Stimulated activated CD4-positive, alpha-beta T cell treated with anti-CD3 and anti-CD28 coated beads, Interleukin-12 subunit alpha, Interleukin-12 subunit beta, amount 100 ng/mL, for 4 hours (primary cell): ENCODE results near the gene TMEM163.
"Not testable (repeated sequence)": the region's sequence is repeated elsewhere in the genome, so short reads cannot be mapped to it uniquely, and the experiment has no call there.

Experiments
- DNase-seq: peaks from one replicate; pipeline ENCODE4 v3.0.0-alpha.2; 2020

Gene TMEM163

DNA sequence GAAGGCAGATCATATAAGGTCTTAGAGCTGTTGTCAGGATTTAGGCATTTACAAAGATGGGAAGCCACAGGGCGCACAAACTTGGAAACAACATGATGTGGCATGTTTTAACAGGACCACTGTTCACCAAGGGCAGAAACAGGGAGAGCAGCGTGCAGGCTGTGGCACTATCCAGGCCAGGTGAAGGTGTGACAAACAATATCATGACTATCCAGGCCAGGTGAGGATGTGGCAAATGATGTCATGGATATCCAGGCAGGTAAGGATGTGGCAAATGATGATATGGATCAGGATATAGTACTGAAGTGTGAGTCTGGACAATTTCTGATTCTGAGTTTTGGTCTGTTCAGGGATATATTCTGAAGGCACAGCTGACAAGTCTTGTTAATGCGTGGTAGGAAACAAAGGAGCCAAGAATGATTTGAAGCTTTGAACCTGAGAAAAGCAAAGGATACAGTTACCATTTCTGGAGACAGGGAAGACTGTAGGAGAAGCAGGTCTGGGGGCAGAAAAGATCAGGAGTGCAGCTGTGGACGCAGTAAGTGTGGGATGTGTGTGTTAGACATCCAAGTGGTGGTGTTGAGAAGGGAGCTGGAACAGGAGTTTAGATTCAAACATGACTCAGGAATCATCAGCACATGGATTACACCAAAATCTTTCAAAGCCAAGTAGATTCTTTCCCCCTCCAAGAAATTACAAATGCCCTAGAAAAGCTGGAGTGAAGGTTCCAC is 205.9 kb downstream of the TMEM163 start:
- DNase-seq: no peak

DNA sequence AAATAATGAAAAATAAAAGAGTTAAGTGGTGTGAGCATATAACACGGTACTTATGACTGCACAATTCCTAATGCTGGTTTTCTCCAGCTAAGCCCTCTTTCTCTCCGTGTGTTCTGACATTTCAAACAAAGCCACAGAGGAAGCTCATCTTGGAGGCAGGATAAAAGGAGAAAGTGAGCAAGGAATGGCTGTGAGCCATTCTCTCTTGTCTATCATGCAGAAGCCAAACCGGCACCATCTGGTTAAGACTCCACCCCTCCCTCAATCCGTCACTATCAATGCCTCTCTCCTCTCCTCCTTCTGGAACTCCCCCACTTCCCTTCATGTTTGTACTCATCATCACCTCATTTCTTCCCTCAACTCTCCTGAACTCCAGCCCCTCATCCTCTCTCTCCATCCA is 210.4 kb downstream of the TMEM163 start:
- DNase-seq: no peak

DNA sequence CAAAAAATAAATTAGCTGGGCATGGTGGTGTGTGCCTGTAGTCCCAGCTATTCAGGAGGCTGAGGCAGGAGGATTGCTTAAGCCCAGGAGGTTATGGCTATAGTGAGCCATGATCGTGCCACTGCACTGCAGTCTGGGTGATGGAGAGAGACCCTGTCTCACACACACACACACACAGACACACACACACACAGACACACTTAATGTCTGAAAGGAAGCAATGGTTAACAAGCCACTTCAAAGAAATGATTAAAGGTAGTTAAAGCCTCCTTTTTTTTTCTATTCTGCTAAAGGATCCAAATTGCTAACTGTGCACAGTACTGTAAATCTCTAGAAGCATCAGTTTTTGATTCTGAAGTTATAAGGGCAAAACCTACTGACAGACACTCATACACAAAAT is 211.1 kb downstream of the TMEM163 start:
- no peak for DNase-seq

DNA sequence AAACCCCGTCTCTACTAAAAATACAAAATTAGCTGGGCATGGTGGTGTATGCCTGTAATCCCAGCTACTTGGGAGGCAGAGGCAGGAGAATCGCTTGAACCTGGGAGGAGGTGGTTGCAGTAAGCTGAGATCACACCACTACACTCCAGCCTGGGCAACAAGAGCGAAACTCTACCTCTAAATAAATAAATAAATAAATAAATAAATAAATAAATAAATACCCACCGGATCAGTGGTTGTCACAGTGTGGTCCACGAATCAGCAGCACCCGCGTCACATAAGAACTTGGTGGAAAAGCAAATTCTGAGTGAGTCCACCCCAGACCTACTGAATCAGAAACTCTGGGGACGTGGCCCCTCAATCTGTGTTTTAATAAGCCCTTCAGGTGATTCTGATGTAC is 211.6 kb downstream of the TMEM163 start:
- not testable (repeated sequence) for DNase-seq

DNA sequence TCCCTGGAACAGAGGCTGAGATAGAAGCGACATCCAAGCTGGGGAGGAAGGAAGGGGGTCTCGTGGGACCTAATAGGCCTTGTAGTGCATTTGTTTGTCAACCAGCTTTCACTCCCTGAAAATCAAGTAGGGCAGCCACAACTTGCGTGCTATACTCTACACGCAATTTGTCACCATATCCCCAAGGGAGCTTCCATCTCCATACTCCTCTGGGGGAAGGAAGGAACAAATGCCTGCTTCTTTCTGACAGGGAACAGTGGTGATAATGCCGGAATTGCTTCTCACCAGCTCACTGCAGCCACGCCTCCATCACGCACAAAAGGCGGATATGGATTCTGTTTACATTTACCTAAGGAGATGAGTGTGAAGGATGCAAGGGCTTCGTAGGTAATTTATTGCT is 213.4 kb downstream of the TMEM163 start:
- DNase-seq: no peak

DNA sequence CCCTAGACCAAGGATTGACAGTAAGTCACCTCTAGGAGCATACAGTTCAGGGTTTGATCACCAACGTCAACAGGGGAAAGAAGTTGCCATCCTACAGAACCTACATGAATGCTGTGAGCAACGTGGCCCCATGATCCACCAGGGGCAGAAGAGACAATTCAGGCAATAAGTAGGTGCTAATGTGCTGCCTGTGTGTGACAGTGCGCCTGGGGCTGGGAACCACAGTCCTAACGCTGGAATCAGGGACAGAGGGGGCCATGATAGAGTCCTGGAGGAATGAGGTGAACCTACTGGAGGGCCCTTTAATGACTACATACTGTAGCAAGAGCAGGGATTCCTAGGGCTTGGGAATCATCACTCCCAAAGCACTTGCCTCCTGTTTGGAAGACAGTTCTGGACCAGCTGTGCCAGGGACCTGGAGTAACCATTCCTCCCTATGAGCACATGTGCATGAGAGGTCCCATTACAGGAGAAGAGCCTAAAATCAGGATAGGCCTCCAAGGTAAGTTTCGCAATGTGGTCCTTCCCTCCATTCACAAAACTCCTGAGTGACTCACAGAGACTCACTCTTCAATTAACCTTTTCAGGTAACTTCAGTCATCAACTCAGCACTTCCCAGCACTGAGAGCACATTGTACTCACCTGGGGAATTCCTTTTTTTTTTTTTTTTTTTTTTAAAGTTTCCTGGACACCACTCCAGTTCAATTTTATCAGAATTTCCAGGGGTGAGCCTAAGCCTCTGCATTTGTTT is 214.0 kb downstream of the TMEM163 start:
- no peak for DNase-seq

DNA sequence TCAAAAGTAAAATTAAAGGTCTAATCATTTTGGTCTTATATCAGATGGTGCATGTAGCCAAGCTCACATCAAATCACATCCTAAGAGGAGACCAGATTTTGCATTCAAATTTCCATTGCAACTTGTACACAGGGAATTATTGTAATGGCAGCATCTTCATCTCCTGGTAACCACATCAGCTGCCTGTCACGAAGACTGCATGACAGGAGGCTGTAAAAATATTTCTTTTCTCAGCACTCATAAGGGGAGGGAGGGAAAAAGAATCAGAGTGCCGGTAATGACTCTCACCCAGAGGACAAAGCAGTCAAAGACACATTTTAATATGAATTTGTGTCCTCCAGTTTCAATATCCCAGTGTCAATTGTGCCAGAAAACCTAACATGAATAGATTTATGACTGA is 216.7 kb downstream of the TMEM163 start:
- no peak for DNase-seq

DNA sequence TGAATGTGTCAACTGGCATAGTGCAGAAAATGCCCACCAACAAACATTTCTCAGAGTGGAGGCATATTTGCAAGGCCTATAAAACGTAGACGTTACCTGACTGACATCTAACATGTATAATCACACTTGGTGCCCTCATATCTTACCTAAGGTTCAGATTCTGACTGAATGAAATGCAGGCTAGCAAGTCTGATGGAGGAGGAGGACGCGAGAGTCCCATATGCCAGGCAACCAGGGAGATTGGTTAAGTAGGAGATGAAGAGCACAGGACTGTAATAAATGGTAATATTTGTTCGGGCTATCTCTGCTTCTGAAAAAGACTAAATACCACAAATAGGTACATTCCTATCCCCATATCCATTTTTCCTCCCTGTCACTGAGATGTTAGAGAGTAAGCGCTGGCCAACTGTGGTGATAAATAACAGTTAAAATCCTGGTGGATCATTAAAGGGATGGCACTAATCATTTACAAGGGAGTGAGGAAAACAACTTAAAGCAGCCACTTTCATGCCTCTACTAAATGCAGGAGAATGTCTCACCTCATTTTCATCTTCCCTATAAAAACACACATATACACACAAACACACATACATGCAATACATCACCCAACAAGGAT is 217.2 kb downstream of the TMEM163 start:
- DNase-seq: no peak

DNA sequence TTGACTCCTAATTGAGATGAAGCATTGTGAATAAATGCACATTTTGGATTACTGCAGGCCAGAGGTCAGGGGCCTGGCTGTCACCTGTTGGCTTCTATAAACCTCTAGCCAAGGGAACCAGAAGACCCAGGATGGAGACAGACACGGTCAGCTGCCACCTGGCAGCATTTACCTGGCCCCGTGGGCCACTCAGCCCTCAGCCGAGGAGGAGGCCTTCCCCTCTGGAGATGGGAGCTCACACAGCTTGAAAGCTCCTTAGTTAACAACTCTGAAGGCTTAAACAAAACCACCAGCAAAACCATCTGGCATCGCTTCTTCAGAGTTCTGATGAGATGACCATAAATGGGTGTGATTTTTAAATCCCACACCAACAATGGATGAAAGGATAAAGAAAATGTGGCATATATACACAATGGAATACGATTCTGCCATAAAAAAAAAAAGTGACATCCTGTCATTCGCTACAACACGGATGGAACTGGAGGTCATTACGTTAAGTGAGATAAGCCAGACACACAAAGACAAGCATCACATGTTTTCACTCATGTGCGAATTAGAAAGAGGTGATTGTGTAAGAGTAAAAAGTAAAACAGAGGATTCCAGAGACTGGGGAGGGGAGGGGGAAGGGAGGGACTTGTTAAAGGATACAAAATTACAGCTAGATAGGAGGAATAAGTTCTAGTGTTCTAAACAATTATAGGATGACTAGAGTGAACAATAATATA is 218.4 kb downstream of the TMEM163 start:
- no peak for DNase-seq

DNA sequence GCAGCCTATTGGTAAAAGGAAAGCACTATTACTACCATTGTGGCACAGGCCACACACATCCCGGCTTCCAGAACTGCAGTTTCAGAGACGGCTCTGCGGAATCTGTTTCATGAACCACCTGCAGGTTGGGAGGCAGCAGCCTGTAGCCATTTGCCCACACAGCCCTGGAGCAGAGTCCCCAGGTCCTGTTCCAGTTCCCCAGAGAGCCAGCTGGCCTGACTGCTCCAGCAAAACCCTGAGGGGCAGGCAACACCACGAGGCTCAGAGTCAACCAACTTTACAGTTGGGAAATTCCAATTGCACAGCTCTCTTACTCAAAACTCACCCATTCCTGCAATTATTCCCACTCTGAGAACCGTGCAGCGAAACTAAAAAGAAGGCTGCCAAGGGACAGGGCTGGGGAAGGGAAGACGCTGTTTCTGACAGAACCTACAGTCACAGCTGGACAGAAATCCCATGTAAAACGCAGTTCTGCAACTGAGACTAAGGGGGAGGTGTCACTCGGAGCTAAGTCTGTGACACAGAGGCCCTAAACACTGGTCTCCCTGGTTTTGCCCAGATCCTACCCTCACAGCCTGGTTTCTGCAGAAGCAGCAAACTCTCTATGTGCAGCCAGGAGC is 219.4 kb downstream of the TMEM163 start:
- no peak for DNase-seq

DNA sequence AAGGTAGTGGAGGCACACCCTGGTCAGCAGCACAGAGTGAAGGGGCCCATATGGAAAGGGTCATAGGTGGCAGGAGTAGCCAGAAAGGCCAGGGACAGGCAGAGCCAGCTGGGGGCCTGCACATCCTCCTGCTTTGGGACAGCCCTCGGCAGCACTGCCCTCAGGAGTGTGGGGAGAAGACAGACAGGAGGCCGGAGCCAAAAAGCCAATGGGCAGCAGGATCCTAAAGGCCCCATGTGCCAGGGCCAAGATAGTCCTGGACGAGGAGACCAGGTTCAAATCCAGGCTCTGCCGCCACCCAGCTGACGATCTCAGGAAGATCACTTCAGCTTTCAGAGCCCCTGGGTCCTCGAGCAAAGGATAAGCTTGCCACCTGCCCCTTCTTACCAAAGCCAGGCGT is 220.1 kb downstream of the TMEM163 start:
- no peak for DNase-seq

DNA sequence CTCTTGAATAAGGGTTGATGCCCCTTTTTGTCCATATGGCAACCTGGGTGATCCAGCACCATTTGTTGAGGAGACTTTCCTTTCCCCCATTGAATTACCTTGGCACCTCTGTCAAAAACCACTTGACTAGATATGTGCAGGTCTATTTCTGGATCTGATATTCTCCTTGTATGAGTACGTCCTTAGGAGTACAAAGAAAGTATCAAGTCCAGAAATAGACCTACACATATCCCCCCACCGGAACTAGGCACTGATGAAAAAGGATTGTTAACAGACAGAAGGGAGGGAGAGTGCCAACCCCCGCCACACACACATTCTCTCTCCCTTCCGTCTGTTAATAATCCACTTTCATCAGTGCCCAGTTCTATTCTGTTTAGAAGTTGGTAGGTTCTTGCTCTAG is 225.0 kb downstream of the TMEM163 start:
- no peak for DNase-seq

DNA sequence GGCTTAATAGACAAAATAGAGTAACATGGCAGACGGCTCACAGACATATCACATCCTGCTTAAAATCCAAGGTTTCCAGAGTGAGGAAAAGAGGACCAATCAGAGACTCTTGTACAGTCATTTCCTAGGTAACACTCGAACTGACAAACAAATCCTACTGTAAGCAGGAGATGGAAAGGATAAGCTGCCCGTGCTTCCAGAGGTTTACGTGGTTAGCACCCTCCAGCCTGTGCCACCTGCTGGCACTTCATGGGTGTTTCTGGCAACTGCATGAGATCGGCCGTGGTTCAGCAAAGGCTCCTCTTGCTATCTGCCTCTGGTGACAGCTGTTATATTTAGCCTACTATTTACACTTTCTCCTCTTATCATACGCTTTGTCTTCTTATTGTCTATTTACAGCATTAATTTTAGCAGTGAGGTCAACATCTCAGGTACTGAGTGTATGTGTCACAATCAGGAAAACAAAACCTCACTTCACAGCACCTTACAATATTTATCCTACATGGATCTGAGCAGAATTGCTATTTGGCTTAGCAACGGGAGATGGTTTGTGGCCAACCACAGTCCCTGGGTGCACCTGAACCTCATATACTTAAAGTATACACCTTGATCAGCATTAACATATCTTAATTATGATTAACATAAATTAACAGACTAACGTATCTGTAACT is 226.9 kb downstream of the TMEM163 start:
- no peak for DNase-seq

DNA sequence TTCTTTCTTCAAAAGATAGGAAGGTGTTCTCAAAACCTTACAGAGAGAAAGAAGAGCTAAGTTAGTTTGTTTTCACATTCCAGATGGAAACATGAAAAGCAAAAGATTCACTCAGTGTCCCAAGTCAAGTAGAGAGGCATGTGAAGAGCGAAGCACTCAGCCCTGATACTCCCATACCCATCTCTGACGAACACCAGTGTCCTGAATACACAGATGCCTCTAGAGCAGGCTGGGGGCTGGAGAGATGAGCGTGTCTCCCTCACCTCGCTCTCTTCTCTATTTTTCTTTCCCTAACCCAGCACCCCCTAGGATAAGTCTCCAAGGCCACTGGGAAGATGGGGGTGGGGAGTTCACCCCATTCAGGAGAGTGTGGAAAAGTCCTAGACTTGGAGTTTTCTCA is 227.8 kb downstream of the TMEM163 start:
- no peak for DNase-seq

DNA sequence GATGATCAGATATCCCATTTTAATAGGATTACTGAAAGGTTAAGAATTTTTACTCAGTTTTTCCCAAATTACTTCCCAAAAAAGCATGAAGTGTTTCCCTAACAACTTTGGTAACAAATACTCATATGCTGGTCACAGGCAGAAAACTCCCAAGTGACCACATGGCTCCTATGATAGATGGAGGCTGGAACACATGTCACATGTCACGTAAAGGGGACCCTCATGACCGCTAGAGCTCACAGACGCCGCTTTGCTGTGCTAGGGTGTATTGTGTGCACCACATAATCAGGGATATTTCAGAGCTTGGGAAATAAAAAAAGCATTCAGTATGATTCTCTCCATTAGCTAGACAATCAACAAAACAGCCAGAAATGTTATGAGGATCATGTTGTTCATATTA is 228.2 kb downstream of the TMEM163 start:
- no peak for DNase-seq

DNA sequence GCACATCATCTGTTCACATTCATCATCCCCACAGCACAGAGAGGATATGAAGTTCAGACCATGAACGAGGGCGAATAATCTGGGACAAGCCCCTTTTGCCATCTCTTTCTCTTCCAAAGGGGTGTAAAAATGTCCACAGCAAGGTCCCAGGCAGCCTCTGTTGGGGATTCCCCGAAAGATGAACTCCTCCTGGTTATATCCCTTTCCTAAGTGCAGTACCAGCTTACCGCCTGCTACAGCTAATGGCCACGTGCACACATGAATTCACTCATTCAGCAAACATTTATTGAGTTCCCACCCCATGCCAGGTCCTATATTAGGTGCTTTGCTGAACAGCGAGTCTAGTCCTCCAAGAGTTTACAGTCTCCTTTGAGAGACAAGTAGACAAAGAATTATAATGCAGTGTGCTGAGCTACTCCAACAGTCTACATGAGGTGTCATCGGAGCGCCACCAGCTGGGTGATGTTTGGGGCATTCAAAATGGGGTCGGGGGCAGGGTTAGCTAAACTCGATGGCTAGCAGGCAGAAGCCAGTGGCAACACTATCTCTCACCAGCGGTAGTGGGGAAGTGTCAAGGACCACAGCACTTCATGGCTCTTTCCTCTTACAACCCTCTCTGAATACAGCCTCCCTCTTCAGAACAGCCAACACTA is 228.9 kb downstream of the TMEM163 start:
- no peak for DNase-seq

DNA sequence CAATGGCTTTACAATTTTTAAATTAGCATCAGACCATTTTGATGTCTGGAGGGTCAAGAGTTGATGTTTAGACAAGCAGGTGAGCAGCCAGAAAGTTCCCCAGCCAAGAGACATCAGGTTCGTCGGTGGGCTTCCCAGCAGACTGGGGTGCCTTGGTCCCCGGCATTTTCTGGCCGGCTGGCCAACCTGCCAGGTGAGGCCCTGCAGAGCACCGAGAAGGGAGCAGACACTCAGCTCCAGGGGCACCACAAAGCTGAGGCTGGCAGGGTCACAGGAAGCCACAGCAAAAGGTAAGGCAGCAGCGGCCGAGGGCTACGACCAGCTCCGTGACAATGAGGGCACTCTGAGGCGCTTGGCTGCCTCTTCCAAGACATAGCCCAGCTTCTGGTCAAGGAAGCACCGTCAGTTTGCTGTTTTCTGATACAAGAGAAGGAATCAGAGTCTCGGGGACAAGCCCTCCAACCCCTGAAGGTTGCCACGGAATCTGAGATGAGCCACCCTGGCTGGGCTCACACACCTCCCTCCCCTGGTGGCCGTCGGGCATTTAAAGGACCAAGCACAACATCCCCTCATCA is 235.9 kb downstream of the TMEM163 start:
- no peak for DNase-seq

DNA sequence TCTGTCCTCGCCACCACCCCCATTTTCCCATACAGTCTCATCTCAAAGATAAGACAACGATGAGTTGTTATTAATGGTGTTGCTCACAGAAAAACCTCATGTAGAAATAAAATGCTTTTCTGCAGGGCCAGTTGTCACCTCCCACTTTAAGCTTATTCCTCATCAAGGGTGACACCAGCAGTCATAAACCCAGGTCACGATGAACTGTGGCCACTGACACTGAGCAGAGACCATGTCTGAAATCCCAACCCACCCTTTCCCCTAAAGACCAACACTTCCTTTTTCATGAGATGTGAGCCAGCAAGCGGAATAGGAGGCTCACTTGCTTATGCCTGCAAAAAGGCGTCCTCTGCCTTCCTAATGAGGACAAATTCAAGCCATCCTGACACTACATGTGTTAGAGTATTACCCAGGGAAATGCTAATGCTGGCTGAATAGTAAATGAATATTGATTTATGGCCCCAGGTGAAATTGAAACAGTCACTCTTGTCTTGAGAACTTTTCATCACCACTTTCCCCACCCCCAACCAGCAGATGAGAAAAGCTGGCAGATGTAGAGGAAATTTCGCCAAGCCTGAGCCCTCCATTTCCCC is 236.6 kb downstream of the TMEM163 start:
- no peak for DNase-seq

DNA sequence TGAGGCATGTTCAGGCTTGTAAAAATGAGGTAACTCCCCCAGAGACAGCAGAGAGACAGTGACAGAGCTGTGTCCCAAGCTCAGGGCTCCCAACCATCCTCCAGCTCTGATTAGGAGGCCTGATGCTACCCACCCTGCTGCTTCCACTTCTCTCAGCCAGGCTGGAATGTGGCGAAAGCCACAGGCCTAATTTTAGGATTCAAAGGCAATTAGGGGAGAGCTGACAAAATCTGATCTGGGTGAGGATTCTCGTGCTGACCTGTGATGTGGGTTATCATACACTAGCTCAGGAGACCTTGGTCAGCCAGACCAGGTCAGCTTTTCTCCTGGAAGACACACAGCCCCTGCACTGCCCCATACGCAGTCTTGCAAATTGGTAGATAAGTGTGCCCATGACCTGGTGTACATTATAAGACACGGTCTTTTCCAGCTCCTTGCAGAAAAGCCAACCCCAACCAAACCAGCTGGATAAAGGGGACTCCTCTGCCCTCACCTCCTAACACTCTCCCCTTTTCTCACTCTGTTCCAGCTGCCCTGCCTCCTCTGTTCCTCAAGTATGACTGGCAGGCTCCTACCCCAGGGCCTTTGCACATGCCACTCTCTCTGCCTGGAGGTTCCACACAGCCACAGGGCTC is 239.0 kb downstream of the TMEM163 start:
- DNase-seq: no peak

DNA sequence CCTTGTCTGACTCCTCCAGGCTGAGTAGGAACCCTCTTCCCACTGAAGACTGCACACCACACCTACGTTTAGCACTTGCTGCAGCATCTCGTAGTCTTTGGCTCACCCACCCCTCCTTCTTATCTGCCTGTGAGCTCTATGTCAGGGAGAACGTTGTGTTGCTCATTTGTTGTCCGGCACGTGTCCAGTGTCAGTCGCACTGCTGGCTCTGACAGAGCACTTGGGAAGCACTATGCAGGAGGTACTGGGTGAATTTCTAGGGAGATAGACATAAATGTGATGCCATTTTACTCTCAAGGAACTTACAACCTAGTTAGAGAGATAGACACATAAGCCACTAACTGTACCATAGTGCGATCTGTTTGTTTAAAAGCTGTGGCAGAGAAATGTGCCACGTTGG is 241.8 kb downstream of the TMEM163 start:
- DNase-seq: not testable (repeated sequence)
